ENCODE measurements around the gene REXO5. TPM values are rescaled to one million over a fixed set of nuclear protein-coding genes. Genes with fewer than 3 reads are reported as not detected.

REXO5 gene
- total and polyA plus RNA-seq, 8 donors: 0.88 to 4.9 (median 2.1) TPM

GRCh38 chr16:20865420-20866131, 59.2 kb downstream of the REXO5 start:
- Histone ChIP-seq H3K27me3 (no peaks in the 10 kb centered on the region), H3K27ac (peak overlapping the region in 3 of 4 donors; percentile 26 to 56 (median 48)), H3K4me3 (no peak overlapping the region), H3K36me3 (peaks cover 0 to 9% (median 3%) of the 10 kb centered on the region in 3 donors), H3K9me3 (no peaks in the 10 kb centered on the region), H3K4me1 (peaks cover 33 to 38% (median 34%) of the 10 kb centered on the region in 3 donors)
- intact Hi-C loops (cut with DNase I): no loop called here
- no peak for DNase-seq
- TF ChIP-seq CTCF (IDR thresholded peaks at IDR 0.05): no peak
- ATAC-seq: no peak
- no peak for FAIRE-seq
- WGBS, 2 donors: 84 to 86% methylated on average over 6 of the region's 6 CpGs

- peak; percentile 55 to 75 (median 64) for ATAC-seq
- DNase-seq: peak in 5 of 6 donors; percentile 29 to 61 (median 44)
- H3K27me3 ChIP-seq: no peaks in the 10 kb centered on the region
- WGBS, 2 donors: 69 to 77% methylated on average over 6 of the region's 6 CpGs
- H3K4me1 ChIP-seq: peaks cover 35 to 38% (median 36%) of the 10 kb centered on the region in 3 donors
- TF ChIP-seq CTCF (IDR thresholded peaks at IDR 0.05): no peak
- intact Hi-C loops (cut with DNase I): no loop called here
- no peaks in the 10 kb centered on the region for H3K9me3 ChIP-seq
- no peak overlapping the region for H3K4me3 ChIP-seq
- H3K36me3 ChIP-seq: peaks cover 0 to 9% (median 3%) of the 10 kb centered on the region in 3 donors
- FAIRE-seq: no peak
- H3K27ac ChIP-seq: peak overlapping the region in 3 of 4 donors; percentile 26 to 56 (median 48)
These were observed 59.9 kb downstream of the REXO5 start for GRCh38 chr16:20866145-20866772.

- H3K27me3 ChIP-seq: no peaks in the 10 kb centered on the region
- intact Hi-C loops (cut with DNase I): no loop called here
- 35% methylated on average over 3 of the region's 3 CpGs for WGBS, 2 donors
- ATAC-seq (peak; percentile 20 to 63 (median 52)), DNase-seq (peak in 2 of 6 donors; percentile 45 to 62), FAIRE-seq (no peak)
- peak overlapping the region in 1 of 4 donors; percentile 56 for H3K27ac ChIP-seq
- peaks cover 0 to 6% (median 0%) of the 10 kb centered on the region in 3 donors for H3K36me3 ChIP-seq
- H3K9me3 ChIP-seq: no peaks in the 10 kb centered on the region
- H3K4me1 ChIP-seq: peaks cover 38 to 40% (median 38%) of the 10 kb centered on the region in 3 donors
- no peak for TF ChIP-seq CTCF (IDR thresholded peaks at IDR 0.05)
- H3K4me3 ChIP-seq: no peak overlapping the region
These were observed 60.5 kb downstream of the REXO5 start for GRCh38 chr16:20866801-20867200.

- H3K4me1 ChIP-seq: peaks cover 38 to 41% (median 38%) of the 10 kb centered on the region in 3 donors
- 77 to 82% methylated on average over 2 of the region's 2 CpGs for WGBS, 2 donors
- no peaks in the 10 kb centered on the region for H3K9me3 ChIP-seq
- no peak overlapping the region for H3K4me3 ChIP-seq
- DNase-seq (no peak), FAIRE-seq (no peak), ATAC-seq (peak in 1 of 4 donors; percentile 17)
- intact Hi-C loops (cut with DNase I): no loop called here
- H3K27ac ChIP-seq: no peak overlapping the region
- no peaks in the 10 kb centered on the region for H3K27me3 ChIP-seq
- no peak for TF ChIP-seq CTCF (IDR thresholded peaks at IDR 0.05)
- no peaks in the 10 kb centered on the region for H3K36me3 ChIP-seq
These were observed 61.3 kb downstream of the REXO5 start for GRCh38 chr16:20867585-20867984.
